HepG2 (cell line): ENCODE results near the gene YY1. TPM values are rescaled to one million over a fixed set of nuclear protein-coding genes. Genes with fewer than 3 reads are reported as not detected.

Source experiments
- CENPX ChIP-seq: sonication (generic); formaldehyde crosslinking; IDR thresholded peaks from 2 replicates; pipeline ENCODE4 v1.9.0; 2021; ENCODE audit warnings: mild to moderate bottlenecking, missing genetic modification reagents, moderate library complexity
- POGZ ChIP-seq: sonication (generic); formaldehyde crosslinking; IDR thresholded peaks from 2 replicates; pipeline ENCODE4 v1.4.0; 2020; ENCODE audit warnings: mild to moderate bottlenecking, missing genetic modification reagents
- PTBP1 ChIP-seq: fragments of 200-400 bp; formaldehyde crosslinking; IDR thresholded peaks from 2 replicates; pipeline ENCODE4 v1.6.1; 2018; ENCODE audit warnings: low read length, low read depth; ENCODE audit not compliant: poor library complexity, severe bottlenecking
- RFX1 ChIP-seq: fragments of 450-650 bp; IDR thresholded peaks from 2 replicates; pipeline ENCODE4 v1.6.1; 2017
- TAF15 ChIP-seq: fragments of 200-400 bp; formaldehyde crosslinking; IDR thresholded peaks from one replicate; pipeline ENCODE4 v1.6.1; 2018; ENCODE audit warnings: mild to moderate bottlenecking, low read depth, low read length; ENCODE audit not compliant: poor library complexity, severe bottlenecking
- ZMYM4 ChIP-seq: sonication (generic); formaldehyde crosslinking; IDR thresholded peaks from 2 replicates; pipeline ENCODE4 v1.8.1; 2023; ENCODE audit warnings: mild to moderate bottlenecking, missing genetic modification reagents
- ZNF331 ChIP-seq: sonication (generic); formaldehyde crosslinking; IDR thresholded peaks from 2 replicates; pipeline ENCODE4 v1.4.0; 2020; ENCODE audit warnings: missing genetic modification reagents
- ZNF431 ChIP-seq: sonication (generic); formaldehyde crosslinking; IDR thresholded peaks from 2 replicates; pipeline ENCODE4 v1.9.0; 2022; ENCODE audit warnings: missing genetic modification reagents, low read depth, mild to moderate bottlenecking, borderline replicate concordance
- polyA plus RNA-seq, 8 experiments: library from polyadenylated mRNA; depleted of rRNA in 3 of 8; stranded (reverse) in 7 of 8; unstranded in 1 of 8; fragments of >200 nt; fragmentation: Illumina TruSeq in 4 of 8; extraction: Trizol in 4 of 8; gene quantifications; 2 replicates each; pipeline versions ENCODE4 v1.2.1 to v1.2.3, GENCODE V29; 2011 to 2016; ENCODE audit warnings: low read depth in 4 of 8, missing spikeins in 1 of 8, mixed read lengths in 1 of 8; ENCODE audit not compliant: insufficient read depth in 1 of 8
- total RNA-seq, 5 experiments: library from RNA; depleted of rRNA; stranded (reverse); fragments of >200 nt; fragmentation: Illumina TruSeq; extraction: Trizol; gene quantifications; 2 replicates each; pipeline ENCODE4 v1.2.3, GENCODE V29; 2016; ENCODE audit warnings: low read depth in 1 of 5
- TF ChIP-seq, protein P1 (sequence below): sonication (generic); formaldehyde crosslinking; IDR thresholded peaks from 2 replicates; pipeline ENCODE4 v1.4.0; 2020; ENCODE audit warnings: mild to moderate bottlenecking, missing genetic modification reagents, borderline replicate concordance
- TF ChIP-seq, protein P2 (sequence below): sonication (generic); formaldehyde crosslinking; IDR thresholded peaks from 2 replicates; pipeline ENCODE4 v1.4.0; 2020; ENCODE audit warnings: missing genetic modification reagents
- TF ChIP-seq, protein P3 (sequence below): sonication (generic); formaldehyde crosslinking; IDR thresholded peaks from 2 replicates; pipeline ENCODE4 v1.4.0; 2020; ENCODE audit warnings: missing genetic modification reagents
- TF ChIP-seq, protein P4 (sequence below): sonication (generic); formaldehyde crosslinking; IDR thresholded peaks from 2 replicates; pipeline ENCODE4 v1.5.0; 2020; ENCODE audit warnings: missing genetic modification reagents, mild to moderate bottlenecking, borderline replicate concordance

Gene YY1
- total and polyA plus RNA-seq, 2 of the 13 experiments (the other 11 are each of a cell fraction or from before 2014, with no cell fraction given) = 29.4 to 68.1 TPM

DNA sequence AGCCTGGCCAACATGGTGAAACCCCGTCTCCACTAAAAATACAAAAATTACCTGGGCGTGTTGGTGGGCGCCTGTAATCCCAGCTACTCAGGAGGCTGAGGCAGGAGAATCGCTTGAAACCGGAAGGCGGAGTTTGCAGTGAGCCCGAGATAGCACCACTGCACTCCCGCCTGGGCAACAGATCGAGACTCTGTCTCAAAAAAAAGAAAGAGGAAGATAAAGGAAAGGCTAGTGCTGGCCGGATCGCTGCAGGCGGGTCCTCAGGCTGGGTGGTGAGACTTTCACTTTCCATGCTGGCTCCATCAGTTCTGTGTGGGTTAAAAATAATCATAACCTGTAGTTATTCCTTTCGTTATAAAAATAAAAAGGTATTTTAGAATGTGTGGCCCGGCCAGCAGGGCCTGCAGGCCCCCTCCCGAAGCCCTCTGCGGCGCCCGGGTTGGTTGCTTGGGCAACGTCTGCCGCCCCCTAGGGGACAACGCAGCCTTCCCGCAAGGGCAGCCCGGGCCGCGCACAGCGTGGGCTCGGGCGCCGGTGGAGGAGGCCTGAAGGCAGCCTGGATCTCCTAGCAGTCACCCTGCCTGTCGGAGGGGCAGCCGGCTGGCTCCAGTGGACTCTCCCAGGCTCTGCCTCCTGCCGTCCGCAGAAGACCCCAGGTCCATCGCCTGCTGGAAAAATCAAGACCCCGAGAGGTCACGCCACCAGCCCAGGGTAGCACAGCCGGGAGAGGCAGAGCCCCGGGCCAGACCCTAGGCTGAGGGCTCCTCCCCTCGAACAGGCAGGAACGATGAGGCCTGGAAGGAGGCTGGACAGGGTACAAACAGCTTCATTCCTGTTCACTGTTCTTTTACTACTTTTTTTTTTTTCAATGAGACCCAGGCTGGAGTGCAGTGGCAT is 79.2 kb downstream of the YY1 start (continued):
- TF ChIP-seq TAF15 (no peak), RFX1 (peak; percentile 25; the same call in 1 of the 2 replicates), ZNF331 (0 out of 2 replicates have a peak, but pooled peaks have one; percentile 48), ZMYM4 (CRISPR knock-in tag) (0 out of 2 replicates have a peak, but pooled peaks have one; percentile 29), POGZ (CRISPR knock-in tag) (no peak), ZNF431 (CRISPR knock-in tag) (no peak), CENPX (CRISPR knock-in tag) (no peak), PTBP1 (no peak)
- TF ChIP-seq, protein P1, sequence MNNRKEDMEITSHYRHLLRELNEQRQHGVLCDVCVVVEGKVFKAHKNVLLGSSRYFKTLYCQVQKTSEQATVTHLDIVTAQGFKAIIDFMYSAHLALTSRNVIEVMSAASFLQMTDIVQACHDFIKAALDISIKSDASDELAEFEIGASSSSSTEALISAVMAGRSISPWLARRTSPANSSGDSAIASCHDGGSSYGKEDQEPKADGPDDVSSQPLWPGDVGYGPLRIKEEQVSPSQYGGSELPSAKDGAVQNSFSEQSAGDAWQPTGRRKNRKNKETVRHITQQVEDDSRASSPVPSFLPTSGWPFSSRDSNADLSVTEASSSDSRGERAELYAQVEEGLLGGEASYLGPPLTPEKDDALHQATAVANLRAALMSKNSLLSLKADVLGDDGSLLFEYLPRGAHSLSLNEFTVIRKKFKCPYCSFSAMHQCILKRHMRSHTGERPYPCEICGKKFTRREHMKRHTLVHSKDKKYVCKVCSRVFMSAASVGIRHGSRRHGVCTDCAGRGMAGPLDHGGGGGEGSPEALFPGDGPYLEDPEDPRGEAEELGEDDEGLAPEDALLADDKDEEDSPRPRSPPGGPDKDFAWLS (CRISPR knock-in tag) = no peak
- TF ChIP-seq, protein P2, sequence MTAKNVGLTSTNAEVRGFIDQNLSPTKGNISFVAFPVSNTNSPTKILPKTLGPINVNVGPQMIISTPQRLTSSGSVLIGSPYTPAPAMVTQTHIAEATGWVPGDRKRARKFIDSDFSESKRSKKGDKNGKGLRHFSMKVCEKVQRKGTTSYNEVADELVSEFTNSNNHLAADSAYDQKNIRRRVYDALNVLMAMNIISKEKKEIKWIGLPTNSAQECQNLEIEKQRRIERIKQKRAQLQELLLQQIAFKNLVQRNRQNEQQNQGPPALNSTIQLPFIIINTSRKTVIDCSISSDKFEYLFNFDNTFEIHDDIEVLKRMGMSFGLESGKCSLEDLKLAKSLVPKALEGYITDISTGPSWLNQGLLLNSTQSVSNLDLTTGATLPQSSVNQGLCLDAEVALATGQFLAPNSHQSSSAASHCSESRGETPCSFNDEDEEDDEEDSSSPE = 0 out of 2 replicates have a peak, but pooled peaks have one; percentile 11
- TF ChIP-seq, protein P3, sequence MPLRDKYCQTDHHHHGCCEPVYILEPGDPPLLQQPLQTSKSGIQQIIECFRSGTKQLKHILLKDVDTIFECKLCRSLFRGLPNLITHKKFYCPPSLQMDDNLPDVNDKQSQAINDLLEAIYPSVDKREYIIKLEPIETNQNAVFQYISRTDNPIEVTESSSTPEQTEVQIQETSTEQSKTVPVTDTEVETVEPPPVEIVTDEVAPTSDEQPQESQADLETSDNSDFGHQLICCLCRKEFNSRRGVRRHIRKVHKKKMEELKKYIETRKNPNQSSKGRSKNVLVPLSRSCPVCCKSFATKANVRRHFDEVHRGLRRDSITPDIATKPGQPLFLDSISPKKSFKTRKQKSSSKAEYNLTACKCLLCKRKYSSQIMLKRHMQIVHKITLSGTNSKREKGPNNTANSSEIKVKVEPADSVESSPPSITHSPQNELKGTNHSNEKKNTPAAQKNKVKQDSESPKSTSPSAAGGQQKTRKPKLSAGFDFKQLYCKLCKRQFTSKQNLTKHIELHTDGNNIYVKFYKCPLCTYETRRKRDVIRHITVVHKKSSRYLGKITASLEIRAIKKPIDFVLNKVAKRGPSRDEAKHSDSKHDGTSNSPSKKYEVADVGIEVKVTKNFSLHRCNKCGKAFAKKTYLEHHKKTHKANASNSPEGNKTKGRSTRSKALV (CRISPR knock-in tag) = no peak
- TF ChIP-seq, protein P4, sequence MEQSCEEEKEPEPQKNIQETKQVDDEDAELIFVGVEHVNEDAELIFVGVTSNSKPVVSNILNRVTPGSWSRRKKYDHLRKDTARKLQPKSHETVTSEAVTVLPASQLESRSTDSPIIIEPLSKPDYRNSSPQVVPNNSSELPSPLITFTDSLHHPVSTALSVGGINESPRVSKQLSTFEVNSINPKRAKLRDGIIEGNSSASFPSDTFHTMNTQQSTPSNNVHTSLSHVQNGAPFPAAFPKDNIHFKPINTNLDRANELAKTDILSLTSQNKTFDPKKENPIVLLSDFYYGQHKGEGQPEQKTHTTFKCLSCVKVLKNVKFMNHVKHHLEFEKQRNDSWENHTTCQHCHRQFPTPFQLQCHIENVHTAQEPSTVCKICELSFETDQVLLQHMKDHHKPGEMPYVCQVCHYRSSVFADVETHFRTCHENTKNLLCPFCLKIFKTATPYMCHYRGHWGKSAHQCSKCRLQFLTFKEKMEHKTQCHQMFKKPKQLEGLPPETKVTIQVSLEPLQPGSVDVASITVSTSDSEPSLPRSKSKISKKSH = no peak
